SIG-M5 (cell line): ENCODE data around the gene NPR2.

ENCODE experiments used
- DNase-seq: peaks from one replicate; lab custom pipeline; 2025; lab: John Stamatoyannopoulos, UW

The NPR2 gene

GRCh38 chr9:35858458-35858857 is 67.1 kb downstream of the NPR2 start:
- no peak for DNase-seq
